ENCODE data around the gene HAAO. TPM values are rescaled to one million over a fixed set of nuclear protein-coding genes. Genes with fewer than 3 reads are reported as not detected.

Gene HAAO
- total RNA-seq, 1 experiment from 2014 or later: 0.74 TPM

DNA sequence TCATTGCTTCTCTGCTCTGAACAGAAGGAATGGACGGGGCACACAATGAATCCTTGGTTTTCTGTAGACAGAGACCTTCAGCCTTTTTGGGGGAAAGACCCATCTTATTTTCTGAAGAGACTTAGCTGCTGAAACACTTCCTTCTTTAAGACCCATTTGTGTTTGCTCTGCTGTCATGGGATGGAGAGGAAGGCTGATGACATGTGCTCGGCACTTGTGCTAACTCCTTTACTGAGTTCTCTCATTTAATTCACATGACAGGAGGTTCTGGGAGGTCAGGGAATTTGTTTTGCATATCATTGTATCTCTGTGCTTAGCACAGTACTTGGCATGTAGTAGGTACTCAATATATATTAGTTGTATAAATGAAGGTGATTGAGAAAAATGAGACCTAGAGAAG, 67.5 kb downstream of the HAAO start:
- Histone ChIP-seq H3K9me3 (ENCODE audit: control insufficient read depth, insufficient read depth, low read depth, low read length) (no peaks in the 10 kb centered on the region), H3K36me3 (ENCODE audit: control insufficient read depth, insufficient read depth, low read length) (no peaks in the 10 kb centered on the region), H3K4me3 (ENCODE audit: low read depth in 2 of 2, low read length in 2 of 2) (no peak overlapping the region), H3K27me3 (ENCODE audit: control insufficient read depth, insufficient read depth, low read length) (no peaks in the 10 kb centered on the region), H3K27ac (ENCODE audit: low read length) (no peak overlapping the region), H3K4me1 (ENCODE audit: control insufficient read depth, insufficient read depth, low read length) (no peaks in the 10 kb centered on the region)
- CTCF ChIA-PET: no interaction called here
- TF ChIP-seq, protein P1, sequence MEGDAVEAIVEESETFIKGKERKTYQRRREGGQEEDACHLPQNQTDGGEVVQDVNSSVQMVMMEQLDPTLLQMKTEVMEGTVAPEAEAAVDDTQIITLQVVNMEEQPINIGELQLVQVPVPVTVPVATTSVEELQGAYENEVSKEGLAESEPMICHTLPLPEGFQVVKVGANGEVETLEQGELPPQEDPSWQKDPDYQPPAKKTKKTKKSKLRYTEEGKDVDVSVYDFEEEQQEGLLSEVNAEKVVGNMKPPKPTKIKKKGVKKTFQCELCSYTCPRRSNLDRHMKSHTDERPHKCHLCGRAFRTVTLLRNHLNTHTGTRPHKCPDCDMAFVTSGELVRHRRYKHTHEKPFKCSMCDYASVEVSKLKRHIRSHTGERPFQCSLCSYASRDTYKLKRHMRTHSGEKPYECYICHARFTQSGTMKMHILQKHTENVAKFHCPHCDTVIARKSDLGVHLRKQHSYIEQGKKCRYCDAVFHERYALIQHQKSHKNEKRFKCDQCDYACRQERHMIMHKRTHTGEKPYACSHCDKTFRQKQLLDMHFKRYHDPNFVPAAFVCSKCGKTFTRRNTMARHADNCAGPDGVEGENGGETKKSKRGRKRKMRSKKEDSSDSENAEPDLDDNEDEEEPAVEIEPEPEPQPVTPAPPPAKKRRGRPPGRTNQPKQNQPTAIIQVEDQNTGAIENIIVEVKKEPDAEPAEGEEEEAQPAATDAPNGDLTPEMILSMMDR (IDR thresholded peaks at IDR 0.05): no peak
- TF ChIP-seq TCF7L2 (IDR thresholded peaks at IDR 0.05; ENCODE audit: low read depth, low read length) (no peak), POLR2AphosphoS5 (IDR thresholded peaks at IDR 0.05; ENCODE audit: low read depth, low read length) (no peak), SIN3A (IDR thresholded peaks at IDR 0.05; ENCODE audit: borderline replicate concordance, insufficient read depth, low read depth, low read length) (no peak)
- TF ChIP-seq, protein P2, sequence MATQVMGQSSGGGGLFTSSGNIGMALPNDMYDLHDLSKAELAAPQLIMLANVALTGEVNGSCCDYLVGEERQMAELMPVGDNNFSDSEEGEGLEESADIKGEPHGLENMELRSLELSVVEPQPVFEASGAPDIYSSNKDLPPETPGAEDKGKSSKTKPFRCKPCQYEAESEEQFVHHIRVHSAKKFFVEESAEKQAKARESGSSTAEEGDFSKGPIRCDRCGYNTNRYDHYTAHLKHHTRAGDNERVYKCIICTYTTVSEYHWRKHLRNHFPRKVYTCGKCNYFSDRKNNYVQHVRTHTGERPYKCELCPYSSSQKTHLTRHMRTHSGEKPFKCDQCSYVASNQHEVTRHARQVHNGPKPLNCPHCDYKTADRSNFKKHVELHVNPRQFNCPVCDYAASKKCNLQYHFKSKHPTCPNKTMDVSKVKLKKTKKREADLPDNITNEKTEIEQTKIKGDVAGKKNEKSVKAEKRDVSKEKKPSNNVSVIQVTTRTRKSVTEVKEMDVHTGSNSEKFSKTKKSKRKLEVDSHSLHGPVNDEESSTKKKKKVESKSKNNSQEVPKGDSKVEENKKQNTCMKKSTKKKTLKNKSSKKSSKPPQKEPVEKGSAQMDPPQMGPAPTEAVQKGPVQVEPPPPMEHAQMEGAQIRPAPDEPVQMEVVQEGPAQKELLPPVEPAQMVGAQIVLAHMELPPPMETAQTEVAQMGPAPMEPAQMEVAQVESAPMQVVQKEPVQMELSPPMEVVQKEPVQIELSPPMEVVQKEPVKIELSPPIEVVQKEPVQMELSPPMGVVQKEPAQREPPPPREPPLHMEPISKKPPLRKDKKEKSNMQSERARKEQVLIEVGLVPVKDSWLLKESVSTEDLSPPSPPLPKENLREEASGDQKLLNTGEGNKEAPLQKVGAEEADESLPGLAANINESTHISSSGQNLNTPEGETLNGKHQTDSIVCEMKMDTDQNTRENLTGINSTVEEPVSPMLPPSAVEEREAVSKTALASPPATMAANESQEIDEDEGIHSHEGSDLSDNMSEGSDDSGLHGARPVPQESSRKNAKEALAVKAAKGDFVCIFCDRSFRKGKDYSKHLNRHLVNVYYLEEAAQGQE (IDR thresholded peaks at IDR 0.05; ENCODE audit: insufficient read depth in 1 of 2, low read depth in 2 of 2, low read length in 1 of 2): no peak
- ATAC-seq (no peak), DNase-seq (ENCODE audit: low read depth, low spot score) (no peak)
- in situ Hi-C loops (cut with HindIII; ENCODE audit: low pct_unique_long_range_greater_than_20kb, low sequenced_read_pairs) (no loop called here), intact Hi-C loops (cut with micrococcal nuclease; ENCODE audit: unreplicated experiment) (no loop called here)
- no TSS peak for BruUV-seq (replicated peaks)
- POLR2A ChIA-PET: no interaction called here

DNA sequence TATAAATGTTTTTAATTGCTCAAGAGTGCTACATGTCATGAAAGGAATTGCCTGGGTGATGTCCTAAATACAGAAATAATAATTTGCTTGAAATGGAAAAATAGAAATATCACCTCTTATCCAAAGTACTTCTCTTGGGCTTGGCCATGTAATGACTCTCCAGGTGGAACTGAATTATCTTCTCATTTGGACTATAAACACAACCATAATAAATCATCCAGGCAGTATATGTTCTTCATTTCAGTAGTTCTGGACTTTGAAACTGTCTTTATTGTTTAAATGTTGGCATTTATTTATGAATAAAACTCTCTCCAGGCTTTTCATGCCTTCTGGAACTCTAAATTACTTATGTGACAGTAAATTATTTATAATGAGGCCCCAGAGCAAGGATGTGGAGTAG, 68.9 kb downstream of the HAAO start:
- H3K4me3 ChIP-seq (ENCODE audit: low read depth in 2 of 2, low read length in 2 of 2): no peak overlapping the region
- H3K27ac ChIP-seq (ENCODE audit: low read length): no peak overlapping the region
- BruUV-seq (replicated peaks): no TSS peak
- ChIA-PET POLR2A (no interaction called here), CTCF (no interaction called here)
- DNase-seq (ENCODE audit: low read depth, low spot score): no peak
- no peak for ATAC-seq
- no peaks in the 10 kb centered on the region for H3K4me1 ChIP-seq (ENCODE audit: control insufficient read depth, insufficient read depth, low read length)
- intact Hi-C loops (cut with micrococcal nuclease; ENCODE audit: unreplicated experiment) (no loop called here), in situ Hi-C loops (cut with HindIII; ENCODE audit: low pct_unique_long_range_greater_than_20kb, low sequenced_read_pairs) (no loop called here)
- no peaks in the 10 kb centered on the region for H3K9me3 ChIP-seq (ENCODE audit: control insufficient read depth, insufficient read depth, low read depth, low read length)
- TF ChIP-seq TCF7L2 (IDR thresholded peaks at IDR 0.05; ENCODE audit: low read depth, low read length) (no peak), SIN3A (IDR thresholded peaks at IDR 0.05; ENCODE audit: borderline replicate concordance, insufficient read depth, low read depth, low read length) (no peak), POLR2AphosphoS5 (IDR thresholded peaks at IDR 0.05; ENCODE audit: low read depth, low read length) (no peak)
- TF ChIP-seq, protein P2 (IDR thresholded peaks at IDR 0.05; ENCODE audit: insufficient read depth in 1 of 2, low read depth in 2 of 2, low read length in 1 of 2): no peak
- TF ChIP-seq, protein P1 (IDR thresholded peaks at IDR 0.05): no peak
- no peaks in the 10 kb centered on the region for H3K36me3 ChIP-seq (ENCODE audit: control insufficient read depth, insufficient read depth, low read length)
- no peaks in the 10 kb centered on the region for H3K27me3 ChIP-seq (ENCODE audit: control insufficient read depth, insufficient read depth, low read length)
